Measurements from ENCODE around the gene CCDC9.
A peak's percentile ranks its signal among the peaks of the same experiment; 100 is the strongest.
"Not testable (repeated sequence)": the region's sequence is repeated elsewhere in the genome, so short reads cannot be mapped to it uniquely, and the experiment has no call there.

Gene CCDC9

GRCh38 chr19:47284324-47284899 lies 28.1 kb downstream of the CCDC9 start:
- Histone ChIP-seq H3K36me3 (no peaks in the 10 kb centered on the region), H3K9me3 (no peaks in the 10 kb centered on the region), H3K27me3 (no peaks in the 10 kb centered on the region), H3K4me1 (peaks cover 0 to 47% (median 15%) of the 10 kb centered on the region in 4 donors), H3K4me3 (no peak overlapping the region), H3K27ac (no peak overlapping the region)
- DNase-seq, result no peak
- intact Hi-C loops (cut with DNase I; ENCODE audit: low total_unique reads), result loop anchor here (10.0 kb wide), 1 partner anchor 420 kb away; no protein-coding TSS in a partner anchor
- TF ChIP-seq, protein P1, sequence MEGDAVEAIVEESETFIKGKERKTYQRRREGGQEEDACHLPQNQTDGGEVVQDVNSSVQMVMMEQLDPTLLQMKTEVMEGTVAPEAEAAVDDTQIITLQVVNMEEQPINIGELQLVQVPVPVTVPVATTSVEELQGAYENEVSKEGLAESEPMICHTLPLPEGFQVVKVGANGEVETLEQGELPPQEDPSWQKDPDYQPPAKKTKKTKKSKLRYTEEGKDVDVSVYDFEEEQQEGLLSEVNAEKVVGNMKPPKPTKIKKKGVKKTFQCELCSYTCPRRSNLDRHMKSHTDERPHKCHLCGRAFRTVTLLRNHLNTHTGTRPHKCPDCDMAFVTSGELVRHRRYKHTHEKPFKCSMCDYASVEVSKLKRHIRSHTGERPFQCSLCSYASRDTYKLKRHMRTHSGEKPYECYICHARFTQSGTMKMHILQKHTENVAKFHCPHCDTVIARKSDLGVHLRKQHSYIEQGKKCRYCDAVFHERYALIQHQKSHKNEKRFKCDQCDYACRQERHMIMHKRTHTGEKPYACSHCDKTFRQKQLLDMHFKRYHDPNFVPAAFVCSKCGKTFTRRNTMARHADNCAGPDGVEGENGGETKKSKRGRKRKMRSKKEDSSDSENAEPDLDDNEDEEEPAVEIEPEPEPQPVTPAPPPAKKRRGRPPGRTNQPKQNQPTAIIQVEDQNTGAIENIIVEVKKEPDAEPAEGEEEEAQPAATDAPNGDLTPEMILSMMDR (IDR thresholded peaks at IDR 0.05), result peak; percentile 78 to 92

- Histone ChIP-seq H3K27me3 (no peaks in the 10 kb centered on the region), H3K4me3 (no peak overlapping the region), H3K27ac (no peak overlapping the region), H3K36me3 (peaks cover 3 to 10% (median 7%) of the 10 kb centered on the region in 3 donors), H3K4me1 (no peaks in the 10 kb centered on the region), H3K9me3 (no peaks in the 10 kb centered on the region)
- TF ChIP-seq, protein P1 (IDR thresholded peaks at IDR 0.05), result peak; percentile 74 to 80
- DNase-seq, result peak in 1 of 2 donors; percentile 81
- intact Hi-C loops (cut with DNase I; ENCODE audit: low total_unique reads), result loop anchor here (1.0 kb wide), 1 partner anchor 95 kb away; no protein-coding TSS in a partner anchor
Observed at GRCh38 chr19:47296036-47296435, 39.7 kb downstream of the CCDC9 start.

DNA sequence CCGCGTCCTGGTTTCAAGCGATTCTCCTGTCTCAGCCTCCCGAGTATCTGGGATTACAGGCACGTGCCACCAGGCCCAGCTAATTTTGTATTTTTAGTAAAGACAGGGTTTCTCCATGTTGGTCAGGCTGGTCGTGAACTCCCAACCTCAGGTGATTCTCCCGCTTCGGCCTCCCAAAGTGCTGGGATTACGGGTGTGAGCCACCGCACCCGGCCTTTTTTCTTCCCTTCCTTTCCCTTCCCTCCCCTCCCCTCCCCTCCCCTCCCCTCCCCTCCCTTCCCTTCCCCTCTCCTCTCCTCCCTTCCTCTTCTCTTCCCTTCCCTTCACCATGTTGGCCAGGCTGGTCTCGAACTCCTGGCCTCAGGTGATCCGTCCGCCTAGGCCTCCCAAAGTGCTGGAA lies 44.5 kb downstream of the CCDC9 start:
- not testable (repeated sequence) for H3K36me3 ChIP-seq, DNase-seq, H3K4me3 ChIP-seq, H3K27me3 ChIP-seq, H3K27ac ChIP-seq, H3K9me3 ChIP-seq
- intact Hi-C loops (cut with DNase I; ENCODE audit: low total_unique reads), result loop anchor here (10.0 kb wide), 1 partner anchor 204 kb away; no protein-coding TSS in a partner anchor
- peaks cover 0 to 11% (median 3%) of the 10 kb centered on the region in 4 donors for H3K4me1 ChIP-seq

DNA sequence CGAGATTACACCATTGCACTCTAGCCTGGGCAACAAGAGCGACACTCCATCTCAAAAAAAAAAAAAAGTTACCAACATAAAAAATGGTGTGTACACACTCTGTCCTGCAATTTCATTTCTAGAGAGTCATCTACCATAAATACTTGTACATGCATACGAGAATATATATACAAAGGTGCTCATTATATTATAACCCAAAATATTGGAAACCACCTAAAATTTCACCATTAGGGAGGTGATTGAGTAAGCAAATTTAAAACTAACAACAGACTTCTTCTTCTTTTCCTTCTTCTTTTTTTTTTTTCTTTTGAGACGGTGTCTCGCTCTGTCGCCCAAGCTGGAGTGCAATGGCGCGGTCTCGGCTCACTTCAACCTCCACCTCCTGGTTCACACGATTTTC lies 45.9 kb downstream of the CCDC9 start:
- DNase-seq, result no peak
- no peak overlapping the region for H3K27ac ChIP-seq
- H3K27me3 ChIP-seq, result no peaks in the 10 kb centered on the region
- intact Hi-C loops (cut with DNase I; ENCODE audit: low total_unique reads), result loop anchor here (10.0 kb wide), 1 partner anchor 203 kb away; no protein-coding TSS in a partner anchor
- H3K9me3 ChIP-seq, result no peaks in the 10 kb centered on the region
- H3K4me3 ChIP-seq, result no peak overlapping the region
- TF ChIP-seq, protein P1 (IDR thresholded peaks at IDR 0.05), result no peak
- peaks cover 0 to 18% (median 3%) of the 10 kb centered on the region in 4 donors for H3K4me1 ChIP-seq
- H3K36me3 ChIP-seq, result no peaks in the 10 kb centered on the region

GRCh38 chr19:47303966-47304365 lies 47.6 kb downstream of the CCDC9 start:
- Histone ChIP-seq H3K27ac (no peak overlapping the region), H3K4me1 (peaks cover 0 to 27% (median 9%) of the 10 kb centered on the region in 4 donors), H3K36me3 (no peaks in the 10 kb centered on the region), H3K9me3 (no peaks in the 10 kb centered on the region), H3K27me3 (no peaks in the 10 kb centered on the region), H3K4me3 (no peak overlapping the region)
- DNase-seq, result no peak
- TF ChIP-seq, protein P1 (IDR thresholded peaks at IDR 0.05), result no peak
- intact Hi-C loops (cut with DNase I; ENCODE audit: low total_unique reads), result loop anchor here (10.0 kb wide), 1 partner anchor 201 kb away; no protein-coding TSS in a partner anchor

GRCh38 chr19:47305309-47305751 lies 49.0 kb downstream of the CCDC9 start:
- TF ChIP-seq, protein P1 (IDR thresholded peaks at IDR 0.05), result peak; percentile 81 to 92
- intact Hi-C loops (cut with DNase I; ENCODE audit: low total_unique reads), result loop anchor here (10.0 kb wide), 1 partner anchor 199 kb away; no protein-coding TSS in a partner anchor
- peak overlapping the region in 1 of 2 donors; percentile 16 for H3K27ac ChIP-seq
- H3K4me3 ChIP-seq, result no peak overlapping the region
- H3K36me3 ChIP-seq, result no peaks in the 10 kb centered on the region
- H3K4me1 ChIP-seq, result peaks cover 0 to 38% (median 12%) of the 10 kb centered on the region in 4 donors
- H3K27me3 ChIP-seq, result no peaks in the 10 kb centered on the region
- DNase-seq, result peak; percentile 71 to 90
- H3K9me3 ChIP-seq, result no peaks in the 10 kb centered on the region
